ENCODE results near the gene PDE9A.

GRCh38 chr21:42758721-42759593, 105.5 kb downstream of the PDE9A start:
- TF ChIP-seq EP300 (IDR thresholded peaks at IDR 0.05), result no peak
- TF ChIP-seq, protein P1, sequence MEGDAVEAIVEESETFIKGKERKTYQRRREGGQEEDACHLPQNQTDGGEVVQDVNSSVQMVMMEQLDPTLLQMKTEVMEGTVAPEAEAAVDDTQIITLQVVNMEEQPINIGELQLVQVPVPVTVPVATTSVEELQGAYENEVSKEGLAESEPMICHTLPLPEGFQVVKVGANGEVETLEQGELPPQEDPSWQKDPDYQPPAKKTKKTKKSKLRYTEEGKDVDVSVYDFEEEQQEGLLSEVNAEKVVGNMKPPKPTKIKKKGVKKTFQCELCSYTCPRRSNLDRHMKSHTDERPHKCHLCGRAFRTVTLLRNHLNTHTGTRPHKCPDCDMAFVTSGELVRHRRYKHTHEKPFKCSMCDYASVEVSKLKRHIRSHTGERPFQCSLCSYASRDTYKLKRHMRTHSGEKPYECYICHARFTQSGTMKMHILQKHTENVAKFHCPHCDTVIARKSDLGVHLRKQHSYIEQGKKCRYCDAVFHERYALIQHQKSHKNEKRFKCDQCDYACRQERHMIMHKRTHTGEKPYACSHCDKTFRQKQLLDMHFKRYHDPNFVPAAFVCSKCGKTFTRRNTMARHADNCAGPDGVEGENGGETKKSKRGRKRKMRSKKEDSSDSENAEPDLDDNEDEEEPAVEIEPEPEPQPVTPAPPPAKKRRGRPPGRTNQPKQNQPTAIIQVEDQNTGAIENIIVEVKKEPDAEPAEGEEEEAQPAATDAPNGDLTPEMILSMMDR (IDR thresholded peaks at IDR 0.05), result no peak
- TF ChIP-seq POLR2A (IDR thresholded peaks at IDR 0.05), result no peak
